K562 (cell line): ENCODE results near the gene ATP5ME. TPM values are rescaled to one million over a fixed set of nuclear protein-coding genes. Genes with fewer than 3 reads are reported as not detected.

ENCODE experiments used
- ATAC-seq: fragments of 200-7000 bp; cut with Tn5 transposase; 3 replicates; pipeline ENCODE4 v1.9.1; 2020; ENCODE audit warnings: moderate library complexity
- BruUV-seq: library from RNA; stranded (reverse); fragments of 400-500 nt; replicated peaks from 2 replicates; lab custom pipeline; 2021; lab: Mats Ljungman, UMichigan
- CTCF ChIA-PET: fragments of 300-600 bp; formaldehyde crosslinking; extraction: SDS; loops from one replicate; lab custom pipeline; 2021; ENCODE audit warnings: low intra/inter-chr PET ratio; lab: Yijun Ruan, JAX
- POLR2A ChIA-PET: fragments of 300-600, 350-650 bp; sonication (Branson Sonifier 250); formaldehyde crosslinking; extraction: SDS; loops from one replicate; lab custom pipeline; 2021; ENCODE audit warnings: antibody characterized with exemption, inconsistent platforms; lab: Yijun Ruan, JAX
- DNase-seq, 4 experiments: peaks; one replicate each; pipeline versions ENCODE4 v3.0.0 to v3.0.0-alpha.2; 2011 to 2018; ENCODE audit warnings: low spot score in 3 of 4, mixed read lengths in 3 of 4; ENCODE audit errors: extremely low read depth in 1 of 4
- FAIRE-seq: peaks from 2 replicates; lab custom pipeline; 2011; peaks lifted over from hg19 to GRCh38; lab: Jason Lieb, UNC
- H2AFZ ChIP-seq: 2 replicates; pipeline ENCODE4 v1.6.0; 2011; ENCODE audit warnings: low read depth, low read length, control low read depth, inconsistent platforms
- H3K27ac ChIP-seq: fragments of 200-600 bp; 3 replicates; pipeline ENCODE4 v1.8.0; 2011; ENCODE audit warnings: low read depth, mild to moderate bottlenecking, control low read depth, inconsistent platforms, low read length, moderate library complexity, mixed read lengths; ENCODE audit errors: extremely low read depth
- H3K27me3 ChIP-seq, 2 experiments: fragments of 300-600 bp in 1 of 2; 2 replicates in 1 of 2; 3 replicates in 1 of 2; pipeline versions ENCODE4 v1.6.0 to v1.8.0; 2011; ENCODE audit warnings: inconsistent platforms in 2 of 2, low read length in 2 of 2, mild to moderate bottlenecking in 1 of 2, mixed read lengths in 1 of 2, moderate library complexity in 1 of 2; ENCODE audit not compliant: control insufficient read depth in 2 of 2, insufficient read depth in 2 of 2
- H3K36me3 ChIP-seq: fragments of 300-600 bp; 3 replicates; pipeline ENCODE4 v1.8.0; 2011; ENCODE audit warnings: mild to moderate bottlenecking, low read length, inconsistent platforms; ENCODE audit not compliant: control insufficient read depth, insufficient read depth
- H3K4me1 ChIP-seq, 2 experiments: fragments of 200-600 bp in 1 of 2; replicated peaks in 1 of 2; 2 replicates in 1 of 2; 3 replicates in 1 of 2; pipeline versions ENCODE4 v1.5.1 to v1.8.0; 2011; ENCODE audit warnings: inconsistent platforms in 2 of 2, low read length in 2 of 2, mild to moderate bottlenecking in 1 of 2, mixed read lengths in 1 of 2, moderate library complexity in 1 of 2; ENCODE audit not compliant: control insufficient read depth in 2 of 2, insufficient read depth in 2 of 2
- H3K4me2 ChIP-seq: 2 replicates; pipeline ENCODE4 v1.6.1; 2011; ENCODE audit warnings: low read length, control low read depth, inconsistent platforms, mixed read lengths; ENCODE audit not compliant: insufficient read depth
- H3K4me3 ChIP-seq: fragments of 200-600 bp; sonication (generic), shearing (Covaris generic); 2 replicates; pipeline ENCODE4 v1.5.1; 2016; ENCODE audit warnings: control low read depth, inconsistent platforms
- H3K79me2 ChIP-seq: fragments of 200-600 bp; 3 replicates; pipeline ENCODE4 v1.8.0; 2011; ENCODE audit warnings: low read length, inconsistent platforms; ENCODE audit not compliant: control insufficient read depth, insufficient read depth
- H3K9ac ChIP-seq, 2 experiments: 2 replicates each; pipeline versions ENCODE4 v1.6.0 to v1.6.1; 2011; ENCODE audit warnings: low read depth in 2 of 2, low read length in 2 of 2, control low read depth in 1 of 2, inconsistent platforms in 1 of 2, mild to moderate bottlenecking in 1 of 2, mixed read lengths in 1 of 2; ENCODE audit not compliant: insufficient read depth in 1 of 2
- H3K9me1 ChIP-seq: one replicate; pipeline ENCODE4 v1.6.0; 2011; ENCODE audit warnings: inconsistent platforms, mild to moderate bottlenecking, low read length, moderate library complexity; ENCODE audit not compliant: control insufficient read depth, insufficient read depth
- H3K9me3 ChIP-seq: replicated peaks from 2 replicates; pipeline ENCODE4 v1.5.1; 2011; ENCODE audit warnings: low read depth, low read length, inconsistent platforms; ENCODE audit not compliant: control insufficient read depth, insufficient read depth
- H4K20me1 ChIP-seq: replicated peaks from 2 replicates; pipeline ENCODE4 v1.6.1; 2011; ENCODE audit warnings: low read length, inconsistent platforms, mixed read lengths; ENCODE audit not compliant: control insufficient read depth, insufficient read depth
- ARNT ChIP-seq, 2 experiments: fragments of 450-650 bp; IDR thresholded peaks; 2 replicates each; pipeline ENCODE4 v1.6.1; 2016; ENCODE audit warnings: mild to moderate bottlenecking in 1 of 2
- CEBPB ChIP-seq: fragments of 450-650 bp; IDR thresholded peaks from 2 replicates; pipeline ENCODE4 v1.6.1; 2016; ENCODE audit warnings: missing genetic modification characterization, missing compliant biosample characterization
- RFX5 ChIP-seq: IDR thresholded peaks from 2 replicates; pipeline ENCODE4 v1.6.1; 2011; ENCODE audit warnings: low read depth, mild to moderate bottlenecking, improper control_type of control experiment, low read length
- SAFB ChIP-seq: fragments of 200-400 bp; formaldehyde crosslinking; IDR thresholded peaks from 2 replicates; pipeline ENCODE4 v1.6.1; 2017; ENCODE audit warnings: low read depth, low read length, borderline replicate concordance
- XRCC5 ChIP-seq: fragments of 200-400 bp; formaldehyde crosslinking; IDR thresholded peaks from 2 replicates; pipeline ENCODE4 v1.6.1; 2017; ENCODE audit warnings: low read depth, mild to moderate bottlenecking, low read length
- YY1 ChIP-seq, 3 experiments: IDR thresholded peaks; 2 replicates each; pipeline ENCODE4 v1.6.1; 2011; ENCODE audit warnings: low read length in 2 of 3, mild to moderate bottlenecking in 2 of 3, moderate library complexity in 2 of 3, borderline replicate concordance in 1 of 3, control low read depth in 1 of 3, low read depth in 1 of 3; ENCODE audit not compliant: insufficient read depth in 3 of 3, insufficient replicate concordance in 2 of 3, control insufficient read depth in 1 of 3, insufficient read length in 1 of 3; ENCODE audit errors: extremely low read depth in 1 of 3
- ZNF224 ChIP-seq: sonication (generic); formaldehyde crosslinking; IDR thresholded peaks from 2 replicates; pipeline ENCODE4 v1.8.0; 2022; ENCODE audit warnings: mild to moderate bottlenecking, missing genetic modification reagents
- ZNF589 ChIP-seq: fragments of 200-800 bp; sonication (Bioruptor generic); IDR thresholded peaks from 2 replicates; pipeline ENCODE4 v1.6.1; 2016; ENCODE audit warnings: low read depth, missing genetic modification characterization, missing compliant biosample characterization
- ZZZ3 ChIP-seq: fragments of 450-650 bp; IDR thresholded peaks from 2 replicates; pipeline ENCODE4 v1.6.1; 2016; ENCODE audit warnings: antibody characterized with exemption, mild to moderate bottlenecking, moderate library complexity
- WGBS: fragments of 100-300 bp; shearing (Covaris generic); methylation state at CpG from one replicate; pipeline ENCODE4 v1.1.6; 2016; ENCODE audit warnings: low coverage, mixed read lengths; ENCODE audit not compliant: insufficient coverage; ENCODE audit errors: missing lambda C conversion rate; 5-methylcytosine and 5-hydroxymethylcytosine counted together
- in situ Hi-C: fragments of 300-500 bp; cut with MboI; formaldehyde crosslinking; loops from 4 replicates; pipeline ENCODE4 v1.15.0; 2018; ENCODE audit warnings: inconsistent platforms, mixed read lengths
- intact Hi-C: fragments of 100-400 bp; cut with micrococcal nuclease; formaldehyde crosslinking; loops from 2 replicates; pipeline ENCODE4 v1.14.2; 2022
- polyA plus RNA-seq, 8 experiments: library from polyadenylated mRNA; depleted of rRNA in 4 of 8; stranded (reverse) in 5 of 8; unstranded in 3 of 8; fragments of >200 nt; fragmentation: Nextera tagmentation in 2 of 8; fragmentation: Illumina TruSeq in 1 of 8; extraction: Ambion mirVana in 2 of 8; extraction: Trizol in 1 of 8; gene quantifications; 2 replicates each; pipeline versions ENCODE4 v1.2.1 to v1.2.3, GENCODE V29; 2011 to 2014; ENCODE audit warnings: inconsistent platforms in 1 of 8, missing spikeins in 1 of 8
- total RNA-seq, 7 experiments: library from RNA; depleted of rRNA in 6 of 7; stranded (reverse); fragments of >200 nt in 6 of 7; fragmentation: Illumina TruSeq in 2 of 7; extraction: Trizol in 2 of 7; gene quantifications; 2 replicates each; pipeline versions ENCODE4 v1.2.1 to v1.2.3, GENCODE V29; 2011 to 2021; ENCODE audit warnings: low replicate concordance in 1 of 7
- TF ChIP-seq, protein P1 (sequence below): fragments of 450-650 bp; formaldehyde crosslinking; IDR thresholded peaks from 2 replicates; pipeline ENCODE4 v1.4.0; 2022; ENCODE audit warnings: missing genetic modification characterization

ATP5ME gene
- total and polyA plus RNA-seq, 9 of the 15 experiments (the other 6 are each of a cell fraction or from before 2014, with no cell fraction given): 509 to 2,480 (median 887) TPM

DNA sequence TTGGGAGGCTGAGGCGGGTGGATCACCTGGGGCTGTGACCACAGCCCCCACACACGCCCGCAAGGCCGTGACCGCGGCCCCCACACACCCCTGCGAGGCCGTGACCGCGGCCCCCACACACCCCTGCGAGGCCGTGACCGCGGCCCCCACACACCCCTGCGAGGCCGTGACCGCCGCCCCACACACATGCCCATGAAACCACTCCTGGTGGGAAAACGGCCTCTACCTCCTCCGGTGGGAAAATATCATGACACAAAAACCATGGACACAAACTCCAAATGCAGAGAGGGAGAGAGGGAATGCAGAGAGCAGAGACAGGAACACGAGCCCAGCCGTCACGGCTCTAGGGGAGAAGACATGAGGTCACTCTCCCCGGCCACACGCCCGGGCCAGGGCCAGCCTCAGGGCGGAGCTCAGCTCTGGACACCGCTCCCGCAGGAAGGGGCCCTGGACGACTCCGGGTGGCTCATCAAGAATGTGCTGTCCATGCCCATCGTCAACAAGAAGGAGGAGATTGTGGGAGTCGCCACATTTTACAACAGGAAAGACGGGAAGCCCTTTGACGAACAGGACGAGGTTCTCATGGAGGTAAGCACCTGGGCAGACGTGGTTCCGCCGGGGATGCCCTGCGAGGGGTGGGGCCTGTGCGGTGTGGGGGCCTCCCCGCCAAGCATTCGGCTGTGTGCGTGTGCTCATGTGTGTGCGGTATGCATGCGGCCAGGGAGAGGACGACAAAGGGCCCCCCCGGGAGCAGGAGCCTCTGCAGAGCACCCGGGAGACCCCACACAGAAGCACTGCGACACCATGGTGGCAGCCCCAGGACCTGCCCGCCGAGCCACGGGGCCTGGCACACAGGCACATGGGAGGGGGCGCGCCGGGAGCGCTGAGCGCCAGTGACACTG is 17.4 kb downstream of the ATP5ME start:
- no peak for ATAC-seq
- no peak for TF ChIP-seq ZZZ3
- no peak for TF ChIP-seq SAFB
- no peak for TF ChIP-seq RFX5
- TF ChIP-seq ARNT (IDR thresholded peaks at IDR 0.05): no peak
- no peak for TF ChIP-seq CEBPB (tag)
- TF ChIP-seq YY1 (IDR thresholded peaks at IDR 0.05; ENCODE audit: borderline replicate concordance in 1 of 3, control insufficient read depth in 1 of 3, extremely low read depth in 1 of 3, insufficient read depth in 3 of 3, insufficient read length in 1 of 3, insufficient replicate concordance in 2 of 3, low read depth in 1 of 3, low read length in 2 of 3): no peak
- TF ChIP-seq ZNF224 (CRISPR knock-in tag): no peak
- TF ChIP-seq XRCC5: no peak
- no peak for TF ChIP-seq ZNF589 (CRISPR knock-in tag)
- TF ChIP-seq, protein P1, sequence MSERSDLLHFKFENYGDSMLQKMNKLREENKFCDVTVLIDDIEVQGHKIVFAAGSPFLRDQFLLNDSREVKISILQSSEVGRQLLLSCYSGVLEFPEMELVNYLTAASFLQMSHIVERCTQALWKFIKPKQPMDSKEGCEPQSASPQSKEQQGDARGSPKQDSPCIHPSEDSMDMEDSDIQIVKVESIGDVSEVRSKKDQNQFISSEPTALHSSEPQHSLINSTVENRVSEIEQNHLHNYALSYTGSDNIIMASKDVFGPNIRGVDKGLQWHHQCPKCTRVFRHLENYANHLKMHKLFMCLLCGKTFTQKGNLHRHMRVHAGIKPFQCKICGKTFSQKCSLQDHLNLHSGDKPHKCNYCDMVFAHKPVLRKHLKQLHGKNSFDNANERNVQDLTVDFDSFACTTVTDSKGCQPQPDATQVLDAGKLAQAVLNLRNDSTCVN (CRISPR knock-in tag): no peak
- BruUV-seq: no TSS peak
- Histone ChIP-seq H3K36me3 (no peaks in the 10 kb centered on the region), H4K20me1 (no peaks in the 10 kb centered on the region), H3K79me2 (no peaks in the 10 kb centered on the region), H3K9me3 (peaks cover 3% of the 10 kb centered on the region; the same call in 1 of the 2 replicates), H3K27ac (no peak overlapping the region), H3K27me3 (peaks cover 21 to 44% of the 10 kb centered on the region in 2 experiments; a peak in 4 of 5 replicates), H3K9ac (no peak overlapping the region), H3K4me3 (no peak overlapping the region), H2AFZ (no peak overlapping the region), H3K9me1 (no peaks in the 10 kb centered on the region), H3K4me1 (peaks cover 0 to 54% of the 10 kb centered on the region in 2 experiments; a peak in 2 of 5 replicates), H3K4me2 (no peak overlapping the region)
- intact Hi-C loops: no loop called here
- ChIA-PET CTCF (no interaction called here), POLR2A (no interaction called here)
- FAIRE-seq: no peak
- 27% methylated on average over 28 of the region's 58 CpGs for WGBS
- in situ Hi-C loops: no loop called here
- no peak for DNase-seq
